ENCODE data around the gene GBA2.

Gene GBA2

GRCh38 chr9:35714123-35714522, 34.9 kb downstream of the GBA2 start:
- no peak for DNase-seq

- no peak for DNase-seq
Observed at GRCh38 chr9:35713578-35713977, 35.5 kb downstream of the GBA2 start.

- DNase-seq = no peak
Observed at GRCh38 chr9:35712762-35713400, 36.1 kb downstream of the GBA2 start.

GRCh38 chr9:35711501-35712428, 37.3 kb downstream of the GBA2 start:
- no peak for DNase-seq

GRCh38 chr9:35710818-35711500, 38.1 kb downstream of the GBA2 start:
- no peak for DNase-seq

GRCh38 chr9:35708146-35708545, 40.9 kb downstream of the GBA2 start:
- no peak for DNase-seq

- no peak for DNase-seq
Observed at GRCh38 chr9:35706951-35707350, 42.1 kb downstream of the GBA2 start.

GRCh38 chr9:35705836-35706430, 43.1 kb downstream of the GBA2 start:
- no peak for DNase-seq

GRCh38 chr9:35705372-35705771, 43.7 kb downstream of the GBA2 start:
- DNase-seq = no peak

GRCh38 chr9:35703906-35704672, 44.9 kb downstream of the GBA2 start:
- no peak for DNase-seq

- DNase-seq = no peak
Observed at GRCh38 chr9:35702696-35703095, 46.3 kb downstream of the GBA2 start.

- DNase-seq = no peak
Observed at GRCh38 chr9:35700942-35701341, 48.1 kb downstream of the GBA2 start.

GRCh38 chr9:35700031-35700430, 49.0 kb downstream of the GBA2 start:
- DNase-seq = no peak

GRCh38 chr9:35698231-35698630, 50.8 kb downstream of the GBA2 start:
- DNase-seq = no peak

GRCh38 chr9:35697486-35697885, 51.5 kb downstream of the GBA2 start:
- no peak for DNase-seq

- peak; percentile 19 for DNase-seq
Observed at GRCh38 chr9:35696520-35697215, 52.4 kb downstream of the GBA2 start.

- no peak for DNase-seq
Observed at GRCh38 chr9:35695943-35696401, 53.1 kb downstream of the GBA2 start.

- no peak for DNase-seq
Observed at GRCh38 chr9:35691757-35692301, 57.2 kb downstream of the GBA2 start.

- DNase-seq = no peak
Observed at GRCh38 chr9:35691334-35691650, 57.7 kb downstream of the GBA2 start.

- no peak for DNase-seq
Observed at GRCh38 chr9:35690614-35691333, 58.3 kb downstream of the GBA2 start.

GRCh38 chr9:35690294-35690613, 58.8 kb downstream of the GBA2 start:
- no peak for DNase-seq
